Spleen (tissue), 7 donors: ENCODE results near the gene DALRD3.

Experiments used
- POLR2A ChIP-seq, 3 donors: fragments of 450-650 bp; IDR thresholded peaks; one replicate each; pipeline ENCODE4 v1.5.1; 2017; ENCODE audit warnings: antibody characterized with exemption in 3 of 3, mild to moderate bottlenecking in 1 of 3
- POLR2AphosphoS5 ChIP-seq, 3 donors: sonication (generic); formaldehyde crosslinking; IDR thresholded peaks; one replicate each; pipeline ENCODE4 v1.5.1; 2017; ENCODE audit warnings: antibody characterized with exemption in 3 of 3
- TF ChIP-seq, protein P1 (sequence below), 11 experiments: fragments of 200-600 bp in 7 of 11; fragments of 450-650 bp in 4 of 11; sonication (generic) in 4 of 11; IDR thresholded peaks in 8 of 11; conservative IDR thresholded peaks in 3 of 11; 1 replicate in 7 of 11; 2 replicates in 4 of 11; pipeline versions ENCODE4 v1.4.0 to v1.8.0; 2016 to 2021; ENCODE audit warnings: antibody characterized with exemption in 11 of 11, inconsistent platforms in 4 of 11, mild to moderate bottlenecking in 1 of 11
- donor health status: DM: no; HTN: no; CAD: no; lungs with moderate emphysema.
- donor health status: DM: no; HTN: no; CAD: no.
- donor health status: DM: no; HTN: no; CAD: no.

DNA sequence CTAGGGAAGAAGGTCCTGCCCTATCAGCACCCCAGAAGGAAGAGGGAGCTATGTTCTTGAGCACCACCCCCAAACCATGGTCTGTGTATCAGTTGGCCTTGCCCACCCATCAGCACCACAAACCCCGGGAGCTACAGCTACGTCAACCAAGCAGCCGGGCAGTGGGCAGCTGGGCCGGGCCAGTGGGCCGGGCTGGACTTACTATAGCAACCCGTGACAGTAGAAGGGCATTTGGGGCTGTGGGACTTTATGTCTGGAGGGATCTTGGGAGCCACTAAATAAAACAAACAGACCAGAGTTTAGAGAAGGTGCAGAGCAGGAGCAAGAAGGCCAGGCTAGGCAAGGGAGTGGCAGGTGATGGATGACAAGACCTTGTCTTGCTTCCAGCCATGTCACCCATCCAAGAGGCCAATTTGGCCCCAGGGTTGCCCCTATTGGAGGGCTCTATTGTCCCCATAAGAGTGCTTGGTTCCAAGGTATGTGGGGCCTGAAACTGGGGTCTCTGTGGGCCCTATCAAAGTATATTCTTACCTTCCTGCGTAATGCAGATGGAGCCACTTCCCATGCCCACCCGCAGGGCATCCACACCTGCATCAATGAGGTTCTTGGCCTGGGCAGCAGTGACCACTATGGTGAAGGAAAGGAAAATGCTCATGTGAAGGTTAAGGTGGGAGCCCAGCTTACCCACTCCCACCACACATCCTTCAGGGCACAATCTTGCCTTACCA is 7.6 kb upstream of the DALRD3 start:
- TF ChIP-seq, protein P1, sequence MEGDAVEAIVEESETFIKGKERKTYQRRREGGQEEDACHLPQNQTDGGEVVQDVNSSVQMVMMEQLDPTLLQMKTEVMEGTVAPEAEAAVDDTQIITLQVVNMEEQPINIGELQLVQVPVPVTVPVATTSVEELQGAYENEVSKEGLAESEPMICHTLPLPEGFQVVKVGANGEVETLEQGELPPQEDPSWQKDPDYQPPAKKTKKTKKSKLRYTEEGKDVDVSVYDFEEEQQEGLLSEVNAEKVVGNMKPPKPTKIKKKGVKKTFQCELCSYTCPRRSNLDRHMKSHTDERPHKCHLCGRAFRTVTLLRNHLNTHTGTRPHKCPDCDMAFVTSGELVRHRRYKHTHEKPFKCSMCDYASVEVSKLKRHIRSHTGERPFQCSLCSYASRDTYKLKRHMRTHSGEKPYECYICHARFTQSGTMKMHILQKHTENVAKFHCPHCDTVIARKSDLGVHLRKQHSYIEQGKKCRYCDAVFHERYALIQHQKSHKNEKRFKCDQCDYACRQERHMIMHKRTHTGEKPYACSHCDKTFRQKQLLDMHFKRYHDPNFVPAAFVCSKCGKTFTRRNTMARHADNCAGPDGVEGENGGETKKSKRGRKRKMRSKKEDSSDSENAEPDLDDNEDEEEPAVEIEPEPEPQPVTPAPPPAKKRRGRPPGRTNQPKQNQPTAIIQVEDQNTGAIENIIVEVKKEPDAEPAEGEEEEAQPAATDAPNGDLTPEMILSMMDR (IDR thresholded peaks at IDR 0.05 in 8 of 11, conservative IDR thresholded peaks at IDR 0.05 in 3 of 11), result no peak
- no peak for TF ChIP-seq POLR2A (IDR thresholded peaks at IDR 0.05)
- peak in 2 of 3 donors; percentile 41 to 66 for TF ChIP-seq POLR2AphosphoS5 (IDR thresholded peaks at IDR 0.05)
